Stimulated activated CD4-positive, alpha-beta T cell treated with anti-CD3 and anti-CD28 coated beads, Interleukin-2, amount 100 ng/mL, for 48 hours (primary cell): ENCODE data around the gene BLOC1S4.
"Not testable (repeated sequence)": the region's sequence is repeated elsewhere in the genome, so short reads cannot be mapped to it uniquely, and the experiment has no call there.

Experiments used
- DNase-seq, 2 donors: peaks; one replicate each; pipeline ENCODE4 v3.0.0-alpha.2; 2020

BLOC1S4 gene

DNA sequence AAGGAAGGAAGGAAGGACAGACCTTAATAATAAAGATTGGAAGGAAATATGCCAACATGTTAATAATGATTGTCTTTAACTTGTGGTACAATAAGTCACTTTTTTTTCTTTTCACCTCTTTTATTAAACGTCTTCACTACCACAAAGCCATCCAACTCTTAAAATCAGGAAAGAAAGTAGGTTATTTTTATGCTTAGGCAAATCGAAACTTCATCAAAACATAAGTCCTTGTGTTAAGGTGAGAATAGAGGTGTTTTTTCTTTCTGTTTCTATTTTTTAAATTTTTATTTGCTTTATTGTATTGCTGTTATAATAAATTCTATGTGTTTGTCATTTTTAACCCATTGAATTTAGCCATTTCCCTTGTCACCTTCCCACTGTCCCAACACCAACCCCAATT, 26.5 kb downstream of the BLOC1S4 start:
- no peak for DNase-seq

GRCh38 chr4:6742989-6743388, 27.0 kb downstream of the BLOC1S4 start:
- no peak for DNase-seq

DNA sequence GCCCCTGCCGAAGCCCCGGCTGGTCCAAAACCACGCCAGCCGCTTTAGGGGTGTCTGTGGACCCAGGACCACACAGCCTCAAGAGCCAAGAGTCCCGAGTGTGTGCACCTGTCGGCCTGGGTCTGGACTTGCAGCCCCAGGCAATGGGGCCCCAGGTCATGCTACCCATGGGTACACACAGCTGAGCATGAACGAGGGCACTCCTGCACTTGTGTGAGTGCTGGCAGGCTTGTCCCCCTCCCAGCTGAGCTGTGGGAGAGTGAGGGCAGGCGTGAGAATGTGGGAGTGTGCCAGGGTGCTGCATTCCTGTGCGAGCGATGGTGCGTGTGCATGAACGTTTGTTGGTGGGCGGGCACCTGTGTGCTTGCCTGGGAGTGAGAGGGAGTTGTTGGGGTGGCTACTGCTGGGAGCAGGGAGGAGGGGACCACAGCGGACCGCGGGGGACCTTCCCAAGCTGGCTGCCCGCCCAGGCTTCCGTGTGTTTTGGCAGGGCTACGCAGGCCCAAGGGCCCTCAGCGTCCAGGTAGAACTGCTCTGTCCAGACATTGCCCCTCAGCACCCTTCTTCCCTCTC, 30.8 kb downstream of the BLOC1S4 start:
- no peak for DNase-seq

GRCh38 chr4:6747294-6748051, 31.5 kb downstream of the BLOC1S4 start:
- DNase-seq = no peak

DNA sequence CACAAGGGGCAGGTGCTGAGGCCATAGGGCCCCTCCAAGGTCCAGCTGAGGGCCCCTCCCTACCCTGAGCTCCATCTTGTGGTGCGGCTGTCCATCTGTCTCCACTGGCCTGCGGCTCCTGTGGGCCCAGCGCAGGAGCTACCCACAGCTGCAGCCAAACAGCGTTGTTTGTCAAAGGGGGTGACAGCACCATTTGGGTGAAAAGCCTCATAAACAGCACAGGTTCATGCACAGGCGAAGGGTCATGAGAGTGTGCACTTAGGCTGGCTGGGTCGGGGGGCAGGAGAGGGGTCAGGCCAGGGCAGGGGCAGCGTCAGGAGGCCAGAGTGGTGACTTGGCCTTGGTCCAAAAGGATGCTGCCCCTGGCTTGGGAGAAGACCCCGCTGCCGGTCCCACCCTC, 32.3 kb downstream of the BLOC1S4 start:
- no peak for DNase-seq

DNA sequence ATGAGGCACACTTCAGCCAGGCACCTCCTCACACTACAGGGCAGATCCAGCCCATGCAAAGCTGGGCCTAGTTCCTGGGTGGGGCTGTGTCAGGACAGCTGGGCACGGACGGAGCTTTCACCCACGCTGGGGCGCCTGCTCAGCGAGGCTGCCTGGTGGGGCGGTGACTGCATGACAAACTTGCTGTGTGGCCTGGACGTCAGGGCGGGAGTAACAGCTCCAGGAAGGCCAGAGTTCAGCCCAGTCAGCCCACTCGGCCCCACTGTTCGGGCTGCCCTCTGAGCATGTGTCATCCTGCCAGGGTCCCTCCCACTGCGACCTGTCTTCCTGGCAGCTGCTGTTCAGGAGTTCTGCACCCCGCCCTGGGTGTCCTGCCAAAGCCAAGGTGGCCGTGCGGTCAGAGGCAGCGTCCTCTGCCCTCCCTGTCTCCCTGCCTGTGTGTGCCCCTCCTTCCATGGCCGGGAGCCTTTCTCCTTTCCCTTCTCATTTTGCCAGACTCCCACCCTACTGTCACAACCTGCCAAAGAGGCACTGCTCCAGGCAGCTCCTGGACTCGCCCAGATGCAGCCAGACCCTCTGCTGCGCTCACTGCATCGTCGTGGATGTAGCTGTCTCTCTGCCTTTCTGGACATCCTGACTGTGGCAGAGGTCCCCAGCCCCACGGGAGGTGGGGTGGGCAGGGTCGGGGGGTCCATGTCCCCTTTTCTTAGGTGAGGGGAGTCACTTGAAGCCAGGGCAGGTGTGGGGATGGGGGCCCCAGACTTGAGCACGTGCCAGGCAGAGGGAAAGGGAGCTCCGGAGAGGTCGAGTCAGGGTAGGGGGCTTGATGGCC, 33.6 kb downstream of the BLOC1S4 start:
- no peak for DNase-seq

DNA sequence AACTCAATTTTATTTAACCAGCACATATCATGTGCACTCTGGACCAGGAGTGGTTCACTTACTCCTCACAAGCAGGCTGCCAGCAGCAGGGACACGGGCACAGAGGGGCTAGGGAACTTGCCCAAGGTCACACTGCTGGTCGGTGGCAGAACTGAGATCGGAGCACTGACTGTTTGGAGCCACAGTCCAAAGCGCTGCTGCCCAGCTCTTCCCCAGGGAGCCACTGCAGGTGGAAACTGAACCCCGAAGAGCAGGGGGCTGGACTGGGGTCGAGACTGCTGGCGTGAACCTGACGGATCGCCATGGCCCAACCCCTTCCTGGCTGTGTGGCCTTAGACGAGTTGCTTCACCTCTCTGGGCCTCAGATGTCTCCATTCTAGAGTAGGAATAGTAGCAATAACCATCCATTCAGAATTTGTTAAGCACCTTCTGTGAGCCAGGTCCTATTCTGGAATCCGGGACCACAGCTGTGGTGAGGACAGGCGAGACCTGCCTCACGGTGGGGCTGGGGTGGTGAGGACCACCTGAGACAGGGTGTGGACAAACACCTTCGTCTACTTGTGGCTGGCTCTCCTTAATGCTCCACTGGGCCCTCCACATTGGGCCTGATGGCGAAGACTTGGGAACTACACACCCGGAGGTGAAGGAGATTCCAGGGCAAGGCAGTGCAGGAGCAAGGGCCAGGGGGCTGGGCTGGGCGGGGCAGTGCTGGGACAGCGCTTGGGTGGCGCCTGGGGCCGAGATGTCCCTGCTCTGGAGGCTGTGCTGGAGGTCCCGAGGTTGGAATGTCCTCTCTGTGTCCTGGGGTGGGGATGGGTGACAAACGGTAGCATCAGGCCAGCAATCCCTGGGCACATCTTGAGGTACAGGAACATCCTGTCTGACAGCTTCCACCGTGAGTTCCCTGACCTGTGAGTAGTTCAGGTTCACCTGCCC, 34.6 kb downstream of the BLOC1S4 start:
- no peak for DNase-seq

DNA sequence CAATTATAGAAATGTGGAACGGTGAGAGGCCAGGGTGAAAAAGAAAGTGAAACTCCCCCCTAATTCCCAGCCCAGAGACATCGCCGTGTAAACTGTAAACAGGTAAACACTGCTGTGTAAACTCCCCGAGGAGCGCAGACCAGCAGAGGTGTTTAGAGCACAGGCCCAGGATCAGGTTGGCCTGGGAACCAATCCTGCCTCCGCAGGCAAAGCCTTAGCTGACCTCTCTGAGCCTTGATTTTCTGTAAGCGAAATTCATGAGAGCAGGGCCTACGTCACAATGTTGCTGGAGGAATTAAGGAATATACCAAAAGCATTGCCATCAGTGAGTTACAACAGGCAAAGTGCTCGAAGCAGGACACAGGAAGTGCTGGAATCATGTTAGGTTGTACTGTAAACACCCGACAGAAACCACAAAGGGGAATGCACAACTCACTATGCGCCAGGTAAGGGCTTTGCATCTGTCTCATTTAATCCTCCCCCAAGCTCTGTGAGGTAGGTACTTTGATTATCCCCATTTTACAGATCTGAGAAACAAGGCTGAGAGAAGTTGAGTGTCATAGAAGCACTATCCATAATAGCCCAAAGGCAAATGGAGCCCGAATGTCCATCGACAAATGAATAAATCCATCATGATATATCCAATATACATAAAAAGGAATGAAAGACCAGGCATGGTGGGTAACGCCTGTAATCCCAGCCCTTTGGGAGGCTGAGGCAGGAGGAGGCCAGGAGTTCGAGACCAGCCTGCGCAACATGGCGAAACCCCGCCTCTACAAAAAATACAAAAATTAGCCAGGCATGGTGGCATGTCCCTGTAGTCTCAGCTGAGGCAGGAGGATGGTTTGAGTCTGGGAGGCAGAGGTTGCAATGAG, 35.9 kb downstream of the BLOC1S4 start:
- no peak for DNase-seq

- no peak for DNase-seq
Observed at GRCh38 chr4:6752486-6752829, 36.5 kb downstream of the BLOC1S4 start.

- DNase-seq = no peak
Observed at GRCh38 chr4:6753103-6753560, 37.2 kb downstream of the BLOC1S4 start.

DNA sequence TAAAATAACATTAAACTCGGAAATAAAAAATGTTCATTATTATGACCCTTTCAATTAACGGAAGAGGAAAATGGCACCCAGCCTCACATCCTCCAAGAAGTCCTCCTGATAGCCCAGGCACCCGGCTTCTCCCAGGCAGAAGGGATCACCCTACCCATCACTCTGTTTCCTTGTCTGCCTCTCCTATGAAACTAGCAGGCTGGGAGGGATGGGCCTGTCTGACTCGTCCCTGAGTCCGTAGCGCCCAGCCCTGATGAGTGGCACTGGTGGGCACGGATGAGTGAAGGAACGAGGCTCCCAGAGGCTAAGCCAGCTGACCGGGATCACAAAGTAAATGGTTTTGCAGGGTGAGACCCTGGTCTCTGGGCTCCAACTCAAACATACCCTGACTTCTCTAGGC, 37.9 kb downstream of the BLOC1S4 start:
- no peak for DNase-seq

- DNase-seq = no peak
Observed at GRCh38 chr4:6754481-6755087, 38.6 kb downstream of the BLOC1S4 start.

DNA sequence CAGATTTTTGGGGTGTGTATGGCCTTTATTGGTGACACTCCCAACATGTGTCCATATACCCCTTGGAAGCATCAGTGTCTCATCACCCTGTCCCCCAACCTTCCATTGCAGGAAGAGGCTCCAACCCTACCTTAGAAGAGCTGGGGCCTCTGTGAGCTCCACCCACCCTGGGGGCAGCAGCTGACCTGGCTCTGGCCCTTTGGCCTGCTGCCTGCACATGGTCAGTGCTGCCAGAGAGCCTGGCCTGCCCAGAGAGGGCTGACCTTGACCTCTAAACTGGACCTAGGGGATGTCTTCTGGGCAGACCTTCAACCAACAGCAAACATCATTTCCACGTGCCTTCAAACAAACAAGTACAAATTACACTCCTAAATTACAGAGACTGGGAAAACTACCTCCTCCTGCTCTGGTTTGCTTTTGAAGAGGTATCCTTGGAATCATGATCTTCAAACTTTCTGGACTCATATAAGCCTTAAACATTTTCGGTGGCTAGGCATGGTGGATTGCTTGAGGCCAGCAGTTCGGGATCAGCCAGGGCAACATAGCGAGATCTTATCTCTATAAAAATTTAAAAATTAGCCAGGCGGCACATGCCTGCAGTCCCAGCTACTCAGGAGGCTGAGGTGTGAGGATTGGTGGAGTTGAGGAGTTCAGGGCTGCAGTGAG, 39.2 kb downstream of the BLOC1S4 start:
- no peak for DNase-seq

DNA sequence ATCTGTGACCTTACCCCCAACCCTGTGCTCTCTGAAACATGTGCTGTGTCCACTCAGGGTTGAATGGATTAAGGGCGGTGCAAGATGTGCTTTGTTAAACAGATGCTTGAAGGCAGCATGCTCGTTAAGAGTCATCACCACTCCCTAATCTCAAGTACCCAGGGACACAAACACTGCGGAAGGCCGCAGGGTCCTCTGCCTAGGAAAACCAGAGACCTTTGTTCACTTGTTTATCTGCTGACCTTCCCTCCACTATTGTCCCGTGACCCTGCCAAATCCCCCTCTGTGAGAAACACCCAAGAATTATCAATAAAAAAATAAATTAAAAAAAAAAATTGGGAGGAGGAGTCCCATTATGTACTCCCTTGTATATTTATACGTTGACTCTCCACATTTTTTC, 40.4 kb downstream of the BLOC1S4 start:
- DNase-seq = not testable (repeated sequence)

GRCh38 chr4:6758728-6759127, 42.8 kb downstream of the BLOC1S4 start:
- no peak for DNase-seq

DNA sequence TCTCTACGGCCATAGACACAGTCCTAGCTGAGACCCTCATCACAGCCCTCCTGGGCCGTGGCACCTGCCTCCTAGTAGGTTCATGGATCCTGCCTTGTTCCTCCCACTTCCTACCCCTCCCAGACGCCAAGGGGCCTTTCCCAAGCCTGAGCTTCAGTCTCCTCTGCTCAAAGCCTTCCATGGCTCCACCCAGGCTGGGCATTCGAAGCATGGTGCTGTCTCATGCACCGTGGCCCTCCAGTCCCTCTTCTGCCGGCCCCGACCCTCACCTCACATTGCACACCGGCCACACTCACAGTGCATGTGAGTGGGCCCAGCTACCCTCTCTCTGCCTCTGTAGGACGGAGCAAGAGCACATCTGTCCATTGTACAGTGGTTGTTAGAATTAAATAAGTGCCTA, 44.9 kb downstream of the BLOC1S4 start:
- DNase-seq = no peak

DNA sequence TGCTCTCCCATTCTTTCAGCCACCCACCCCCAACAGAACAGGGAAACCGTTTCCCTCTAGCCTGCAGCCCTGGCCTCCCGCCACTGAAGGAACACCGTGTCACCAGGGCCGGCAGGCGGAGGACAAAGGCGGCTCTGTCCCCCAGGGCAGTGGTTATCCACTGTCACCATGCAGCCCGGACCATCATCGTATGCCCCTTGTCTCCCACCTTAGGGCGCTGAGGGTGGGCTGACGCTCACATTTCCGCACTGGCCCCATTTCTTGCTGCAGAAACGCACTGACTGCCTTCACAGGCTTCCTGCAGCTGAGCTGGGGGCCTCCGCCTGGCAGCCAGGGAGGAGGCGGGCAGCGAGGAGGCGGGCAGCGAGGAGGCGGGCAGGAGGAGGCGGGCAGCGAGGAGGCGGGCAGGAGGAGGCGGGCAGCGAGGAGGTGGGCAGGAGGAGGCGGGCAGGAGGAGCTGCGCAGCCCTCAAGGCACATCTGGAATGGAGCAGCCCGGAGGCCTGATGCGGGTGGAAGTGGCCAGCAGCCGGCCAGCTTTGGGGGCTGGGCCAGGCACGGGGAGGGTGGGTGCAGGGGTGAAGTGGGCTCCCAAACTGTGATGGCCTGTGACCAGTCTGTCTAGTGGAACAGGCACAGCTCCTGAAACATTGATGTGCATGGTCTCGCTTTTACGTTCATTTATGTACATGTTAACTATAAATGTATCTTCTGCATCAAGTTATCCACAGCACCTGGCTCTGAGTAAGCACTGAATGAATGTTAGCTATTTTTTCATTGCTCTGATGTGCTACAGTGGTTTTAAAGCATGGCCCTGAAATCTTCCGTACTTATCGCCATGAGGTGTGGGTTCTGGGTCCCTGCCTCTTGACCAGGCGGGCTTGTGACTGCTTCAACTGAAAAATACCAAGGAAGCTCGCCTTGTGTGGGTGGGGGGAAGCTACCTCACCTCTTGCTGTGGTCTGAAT, 46.0 kb downstream of the BLOC1S4 start:
- DNase-seq = no peak

- no peak for DNase-seq
Observed at GRCh38 chr4:6763330-6763851, 47.4 kb downstream of the BLOC1S4 start.

DNA sequence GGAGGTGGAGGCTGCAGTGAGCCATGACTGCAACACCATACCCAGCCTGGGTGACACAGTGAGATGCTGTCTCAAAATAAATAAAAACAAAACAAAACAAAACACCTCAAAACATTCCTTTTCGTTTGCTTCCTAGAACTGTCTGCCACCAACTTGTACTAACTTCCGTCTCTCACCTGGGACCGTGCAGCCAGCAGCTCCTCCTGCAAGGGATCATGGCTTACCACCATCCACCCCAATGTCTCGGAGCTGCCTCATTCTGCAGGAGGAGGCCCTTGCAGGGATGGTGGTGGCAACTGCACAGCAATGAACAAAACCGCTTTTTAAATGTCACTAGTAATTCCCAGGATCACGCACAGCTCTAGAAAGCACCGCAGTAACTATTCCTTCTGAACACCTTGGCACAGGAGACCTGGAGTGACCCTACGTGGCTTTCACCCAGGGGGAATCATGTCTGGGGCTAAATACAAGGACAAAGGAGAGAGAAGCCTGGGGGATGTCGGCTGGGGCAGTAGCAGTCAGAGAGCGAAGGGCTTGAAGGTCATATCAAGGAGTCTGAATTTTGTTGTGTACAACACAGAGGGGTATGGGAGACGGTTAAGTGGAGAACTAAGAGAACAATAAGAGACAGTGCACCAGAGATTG, 49.1 kb downstream of the BLOC1S4 start:
- DNase-seq = no peak
